Cortex of kidney (tissue), 1 donor: Measurements from ENCODE around the gene PLCB3.

Experiments
- DNase-seq: peaks from one replicate; lab custom pipeline; 2025; lab: John Stamatoyannopoulos, UW

The PLCB3 gene

GRCh38 chr11:64287676-64288352 is 36.5 kb downstream of the PLCB3 start:
- DNase-seq, result no peak

- DNase-seq, result no peak
Measured at GRCh38 chr11:64288353-64288750, 37.0 kb downstream of the PLCB3 start.

GRCh38 chr11:64289002-64289564 is 37.8 kb downstream of the PLCB3 start:
- no peak for DNase-seq

- DNase-seq, result no peak
Measured at GRCh38 chr11:64290352-64291261, 39.3 kb downstream of the PLCB3 start.

GRCh38 chr11:64291262-64291751 is 40.0 kb downstream of the PLCB3 start, which contains the start of gene KCNK4:
Gene KCNK4 (plus strand): TSS chr11:64291302. CDS start chr11:64293019, 1,717 bp downstream.
- DNase-seq, result no peak

- DNase-seq, result no peak
Measured at GRCh38 chr11:64291752-64292459, 40.6 kb downstream of the PLCB3 start.

- no peak for DNase-seq
Measured at GRCh38 chr11:64292460-64293254, 41.3 kb downstream of the PLCB3 start.

GRCh38 chr11:64294774-64295173 is 43.4 kb downstream of the PLCB3 start:
- DNase-seq, result no peak

- DNase-seq, result no peak
Measured at GRCh38 chr11:64295760-64296159, 44.4 kb downstream of the PLCB3 start.

GRCh38 chr11:64296236-64296635 is 44.9 kb downstream of the PLCB3 start:
- no peak for DNase-seq

GRCh38 chr11:64296830-64297698 is 45.7 kb downstream of the PLCB3 start:
- no peak for DNase-seq

- DNase-seq, result no peak
Measured at GRCh38 chr11:64297699-64298358, 46.5 kb downstream of the PLCB3 start.

GRCh38 chr11:64298966-64299846 is 47.9 kb downstream of the PLCB3 start:
- DNase-seq, result no peak

- DNase-seq, result no peak
Measured at GRCh38 chr11:64299847-64300648, 48.7 kb downstream of the PLCB3 start, which contains the start of gene CATSPERZ. Gene CATSPERZ (plus strand): TSS chr11:64300358. CDS start chr11:64300411, 53 bp downstream.

GRCh38 chr11:64303109-64304031 is 52.0 kb downstream of the PLCB3 start:
- DNase-seq, result no peak

- no peak for DNase-seq
Measured at GRCh38 chr11:64304032-64304315, 52.6 kb downstream of the PLCB3 start.
